Mammary epithelial cell (primary cell): ENCODE measurements around the gene CCDC85A.

Experiments
- CTCF ChIP-seq, 2 donors: IDR thresholded peaks in 1 of 2; conservative IDR thresholded peaks in 1 of 2; 2 replicates each; pipeline ENCODE4 v1.5.1; 2011 to 2012; ENCODE audit warnings: inconsistent platforms in 2 of 2, low read length in 2 of 2, mild to moderate bottlenecking in 2 of 2, control low read depth in 1 of 2, low read depth in 1 of 2; ENCODE audit not compliant: insufficient read depth in 1 of 2; ENCODE audit errors: extremely low read depth in 1 of 2
- EZH2 ChIP-seq: IDR thresholded peaks from 2 replicates; pipeline ENCODE4 v1.6.1; 2012; ENCODE audit warnings: low read length, inconsistent platforms, borderline replicate concordance

- TF ChIP-seq CTCF (conservative IDR thresholded peaks at IDR 0.05 in 1 of 2, IDR thresholded peaks at IDR 0.05 in 1 of 2; ENCODE audit: extremely low read depth in 1 of 2, insufficient read depth in 1 of 2, low read depth in 1 of 2, low read length in 2 of 2) (no peak), EZH2 (no peak)
Measured at GRCh38 chr2:56318147-56318546, 134.4 kb downstream of the CCDC85A start.
